HEK293 (cell line): Measurements from ENCODE around the gene DLG1.

Experiments used
- CTCF ChIA-PET: fragments of 350-600 bp; formaldehyde crosslinking; extraction: SDS; loops from one replicate; lab custom pipeline; 2021; ENCODE audit warnings: antibody characterized with exemption; lab: Yijun Ruan, JAX
- POLR2A ChIA-PET: fragments of 300-600 bp; formaldehyde crosslinking; extraction: SDS; loops from one replicate; lab custom pipeline; 2020; ENCODE audit warnings: antibody characterized with exemption, inconsistent platforms; lab: Yijun Ruan, JAX
- H3K27ac ChIP-seq: fragments of 200-500 bp; sonication (Bioruptor generic); 2 replicates; pipeline ENCODE4 v1.5.1; 2014; ENCODE audit warnings: low read depth, low read length, control low read depth, inconsistent platforms; ENCODE audit errors: extremely low read depth
- H3K36me3 ChIP-seq, 2 experiments: fragments of 200-500 bp in 1 of 2; sonication (Bioruptor generic) in 1 of 2; 1 replicate in 1 of 2; 2 replicates in 1 of 2; pipeline ENCODE4 v1.5.1; 2014 to 2017; ENCODE audit warnings: inconsistent platforms in 2 of 2, low read length in 2 of 2; ENCODE audit not compliant: control insufficient read depth in 2 of 2, insufficient read depth in 1 of 2
- H3K4me1 ChIP-seq: fragments of 200-500 bp; sonication (Bioruptor generic); 2 replicates; pipeline ENCODE4 v1.5.1; 2014; ENCODE audit warnings: mild to moderate bottlenecking, low read length, inconsistent platforms; ENCODE audit not compliant: control insufficient read depth, insufficient read depth
- H3K4me3 ChIP-seq: 2 replicates; pipeline ENCODE4 v1.5.1; 2011; ENCODE audit warnings: low read depth, mild to moderate bottlenecking, control low read depth, low read length, moderate library complexity
- H3K9me3 ChIP-seq: fragments of 200-500 bp; sonication (Bioruptor generic); 2 replicates; pipeline ENCODE4 v1.5.1; 2014; ENCODE audit warnings: low read depth, low read length, inconsistent platforms; ENCODE audit not compliant: control insufficient read depth, insufficient read depth
- BCL11B ChIP-seq: fragments of 450-650 bp; formaldehyde crosslinking; IDR thresholded peaks from 2 replicates; pipeline ENCODE4 v1.5.1; 2016; ENCODE audit warnings: low read depth, missing biosample characterization, missing genetic modification characterization
- CTCF ChIP-seq: fragments of 450-650 bp; formaldehyde crosslinking; IDR thresholded peaks from 2 replicates; pipeline ENCODE4 v1.5.1; 2016; ENCODE audit warnings: missing biosample characterization, missing genetic modification characterization
- INSM2 ChIP-seq: fragments of 450-650 bp; formaldehyde crosslinking; IDR thresholded peaks from 2 replicates; pipeline ENCODE4 v1.5.1; 2016; ENCODE audit warnings: missing biosample characterization, missing genetic modification characterization
- KLF17 ChIP-seq: fragments of 450-650 bp; formaldehyde crosslinking; IDR thresholded peaks from 2 replicates; pipeline ENCODE4 v1.5.1; 2016; ENCODE audit warnings: missing biosample characterization, missing genetic modification characterization
- TRIM28 ChIP-seq: IDR thresholded peaks from 2 replicates; pipeline ENCODE4 v1.6.1; 2011; ENCODE audit warnings: low read length, control low read depth, borderline replicate concordance
- ZEB2 ChIP-seq: fragments of 450-650 bp; formaldehyde crosslinking; IDR thresholded peaks from 2 replicates; pipeline ENCODE4 v1.5.1; 2016; ENCODE audit warnings: missing biosample characterization, missing genetic modification characterization
- ZFP3 ChIP-seq: fragments of 450-650 bp; formaldehyde crosslinking; IDR thresholded peaks from 2 replicates; pipeline ENCODE4 v1.5.1; 2016; ENCODE audit warnings: low read depth, missing biosample characterization, missing genetic modification characterization
- ZNF146 ChIP-seq: fragments of 450-650 bp; formaldehyde crosslinking; IDR thresholded peaks from 2 replicates; pipeline ENCODE4 v1.5.1; 2016; ENCODE audit warnings: missing biosample characterization, missing genetic modification characterization
- ZNF148 ChIP-seq: fragments of 450-650 bp; formaldehyde crosslinking; IDR thresholded peaks from 2 replicates; pipeline ENCODE4 v1.5.0; 2017; ENCODE audit warnings: missing biosample characterization, missing genetic modification characterization, borderline replicate concordance
- ZNF157 ChIP-seq: fragments of 450-650 bp; formaldehyde crosslinking; IDR thresholded peaks from 2 replicates; pipeline ENCODE4 v1.5.1; 2016; ENCODE audit warnings: missing biosample characterization, missing genetic modification characterization
- ZNF174 ChIP-seq: fragments of 450-650 bp; formaldehyde crosslinking; IDR thresholded peaks from 2 replicates; pipeline ENCODE4 v1.5.0; 2017; ENCODE audit warnings: missing biosample characterization, mild to moderate bottlenecking, missing genetic modification characterization
- ZNF19 ChIP-seq: fragments of 450-650 bp; formaldehyde crosslinking; IDR thresholded peaks from 2 replicates; pipeline ENCODE4; 2016; ENCODE audit warnings: missing biosample characterization, missing genetic modification characterization, low read depth
- ZNF280C ChIP-seq: fragments of 450-650 bp; formaldehyde crosslinking; IDR thresholded peaks from 2 replicates; pipeline ENCODE4 v1.5.1; 2016; ENCODE audit warnings: missing biosample characterization, missing genetic modification characterization
- ZNF354C ChIP-seq: fragments of 450-650 bp; formaldehyde crosslinking; IDR thresholded peaks from 2 replicates; pipeline ENCODE4 v1.5.1; 2016; ENCODE audit warnings: missing biosample characterization, missing genetic modification characterization, low read depth, borderline replicate concordance
- ZNF366 ChIP-seq: fragments of 450-650 bp; formaldehyde crosslinking; conservative IDR thresholded peaks from 2 replicates; pipeline ENCODE4 v1.5.1; 2016; ENCODE audit warnings: missing biosample characterization, missing genetic modification characterization
- ZNF423 ChIP-seq: fragments of 450-650 bp; formaldehyde crosslinking; IDR thresholded peaks from 2 replicates; pipeline ENCODE4 v1.5.1; 2016; ENCODE audit warnings: missing biosample characterization, missing genetic modification characterization
- ZNF521 ChIP-seq: fragments of 450-650 bp; formaldehyde crosslinking; IDR thresholded peaks from 2 replicates; pipeline ENCODE4 v1.5.1; 2017; ENCODE audit warnings: missing biosample characterization, mild to moderate bottlenecking, missing genetic modification characterization
- ZNF544 ChIP-seq: fragments of 450-650 bp; formaldehyde crosslinking; IDR thresholded peaks from 2 replicates; pipeline ENCODE4 v1.5.0; 2017; ENCODE audit warnings: missing biosample characterization, missing genetic modification characterization
- ZNF580 ChIP-seq: fragments of 450-650 bp; formaldehyde crosslinking; IDR thresholded peaks from 2 replicates; pipeline ENCODE4 v1.5.1; 2016; ENCODE audit warnings: missing biosample characterization, missing genetic modification characterization
- ZNF660 ChIP-seq: fragments of 450-650 bp; IDR thresholded peaks from 2 replicates; pipeline ENCODE4 v1.5.1; 2018; ENCODE audit warnings: missing biosample characterization, mild to moderate bottlenecking, missing genetic modification characterization
- ZNF777 ChIP-seq: fragments of 450-650 bp; formaldehyde crosslinking; IDR thresholded peaks from 2 replicates; pipeline ENCODE4 v1.5.1; 2017; ENCODE audit warnings: missing biosample characterization, missing genetic modification characterization, borderline replicate concordance
- ZSCAN23 ChIP-seq: fragments of 450-650 bp; formaldehyde crosslinking; IDR thresholded peaks from 2 replicates; pipeline ENCODE4 v1.5.1; 2016; ENCODE audit warnings: missing biosample characterization, missing genetic modification characterization

DLG1 gene

GRCh38 chr3:197104738-197105137 lies 193.7 kb downstream of the DLG1 start:
- Histone ChIP-seq H3K4me1 (no peaks in the 10 kb centered on the region), H3K9me3 (no peaks in the 10 kb centered on the region), H3K36me3 (peaks cover 0 to 19% of the 10 kb centered on the region in 2 experiments; a peak in 1 of 3 replicates), H3K4me3 (no peak overlapping the region), H3K27ac (no peak overlapping the region)
- POLR2A ChIA-PET: no interaction called here
- TF ChIP-seq INSM2 (no peak), ZNF148 (tag by site-specific recombination) (no peak), CTCF (tag by site-specific recombination) (no peak), ZNF366 (tag by site-specific recombination) (no peak), ZFP3 (tag by site-specific recombination) (no peak), ZNF19 (tag by site-specific recombination) (no peak), ZNF580 (tag by site-specific recombination) (no peak), ZEB2 (tag by site-specific recombination) (no peak), TRIM28 (no peak), ZNF423 (tag by site-specific recombination) (no peak), ZNF280C (no peak), ZNF146 (tag by site-specific recombination) (no peak), ZNF660 (tag by site-specific recombination) (no peak)
- CTCF ChIA-PET: no interaction called here

- Histone ChIP-seq H3K4me3 (no peak overlapping the region), H3K27ac (no peak overlapping the region), H3K4me1 (no peaks in the 10 kb centered on the region), H3K9me3 (no peaks in the 10 kb centered on the region), H3K36me3 (peaks cover 0 to 22% of the 10 kb centered on the region in 2 experiments; a peak in 2 of 3 replicates)
- ChIA-PET POLR2A (no interaction called here), CTCF (no interaction called here)
- no peak for TF ChIP-seq ZNF157 (tag by site-specific recombination)
- TF ChIP-seq KLF17 (tag by site-specific recombination): no peak
- TF ChIP-seq ZSCAN23 (tag by site-specific recombination): no peak
- no peak for TF ChIP-seq BCL11B (tag by site-specific recombination)
- TF ChIP-seq ZNF174 (tag by site-specific recombination): no peak
- no peak for TF ChIP-seq ZNF354C
- TF ChIP-seq ZNF521 (tag by site-specific recombination): no peak
- no peak for TF ChIP-seq ZNF544 (tag by site-specific recombination)
- TF ChIP-seq ZNF777 (tag by site-specific recombination): no peak
Observed at GRCh38 chr3:197103766-197104165, 194.6 kb downstream of the DLG1 start.
